SK-N-MC (cell line): Measurements from ENCODE around the gene GNAT1.
A peak's percentile ranks its signal among the peaks of the same experiment; 100 is the strongest.
"Not testable (repeated sequence)": the region's sequence is repeated elsewhere in the genome, so short reads cannot be mapped to it uniquely, and the experiment has no call there.

ENCODE experiments used
- DNase-seq: peaks from one replicate; pipeline ENCODE4 v3.0.0-alpha.2; 2011; ENCODE audit warnings: low read depth, low spot score
- H3K27ac ChIP-seq: fragments of 200-600 bp; sonication (generic); 2 replicates; pipeline ENCODE4 v1.5.1; 2016; ENCODE audit warnings: mixed run types
- H3K36me3 ChIP-seq: fragments of 200-600 bp; sonication (generic); 2 replicates; pipeline ENCODE4 v1.6.1; 2017; ENCODE audit warnings: antibody characterized with exemption, low read length, mixed read lengths; ENCODE audit not compliant: insufficient read depth
- H3K4me3 ChIP-seq: fragments of 200-600 bp; sonication (generic); 2 replicates; pipeline ENCODE4 v1.5.1; 2016
- H3K9ac ChIP-seq: fragments of 200-600 bp; sonication (generic); 2 replicates; pipeline ENCODE4 v1.8.0; 2017; ENCODE audit warnings: mixed run types, mixed read lengths; ENCODE audit not compliant: insufficient read length
- H3K9me3 ChIP-seq: fragments of 200-600 bp; sonication (generic); 2 replicates; pipeline ENCODE4 v1.6.1; 2017; ENCODE audit warnings: low read depth, mild to moderate bottlenecking, antibody characterized with exemption, low read length, moderate library complexity, mixed read lengths
- EZH2 ChIP-seq: fragments of 200-600 bp; sonication (generic); IDR thresholded peaks from one replicate; pipeline ENCODE4 v1.6.1; 2017; ENCODE audit warnings: antibody characterized with exemption
- FOXP2 ChIP-seq: optimal IDR thresholded peaks from 2 replicates; pipeline ENCODE3; 2011; ENCODE audit warnings: mild to moderate bottlenecking, moderate library complexity; ENCODE audit not compliant: insufficient read depth; ENCODE audit errors: extremely low read length, control extremely low read depth
- POLR2AphosphoS5 ChIP-seq: IDR thresholded peaks from 2 replicates; pipeline ENCODE4 v1.6.1; 2012; ENCODE audit warnings: mild to moderate bottlenecking, low read depth, low read length, borderline replicate concordance

Gene GNAT1

GRCh38 chr3:50218448-50218847 lies 27.0 kb downstream of the GNAT1 start:
- no peaks in the 10 kb centered on the region for H3K9me3 ChIP-seq

DNA sequence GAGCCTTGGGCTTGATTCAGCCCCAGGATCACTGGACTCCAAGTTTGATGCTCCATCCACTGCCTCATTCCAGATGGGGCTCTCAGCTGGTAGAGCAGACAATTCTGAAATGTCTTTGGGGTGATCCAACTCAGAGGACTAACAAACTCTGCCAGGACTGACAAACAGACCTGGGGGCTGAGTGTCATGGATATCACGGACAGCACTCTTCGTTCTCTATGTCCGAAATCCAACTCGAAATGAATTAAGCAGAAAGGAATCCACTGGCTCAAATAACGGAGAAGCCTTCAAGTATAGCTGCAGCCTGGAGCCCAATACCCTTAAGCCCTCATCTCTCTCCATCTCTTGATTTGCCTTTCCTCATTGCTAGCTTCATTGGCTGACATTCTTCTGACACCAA lies 27.9 kb downstream of the GNAT1 start:
- DNase-seq = no peak
- no peaks in the 10 kb centered on the region for H3K9me3 ChIP-seq
- no peak for TF ChIP-seq POLR2AphosphoS5
- TF ChIP-seq FOXP2 = no peak
- H3K36me3 ChIP-seq = no peaks in the 10 kb centered on the region
- H3K4me3 ChIP-seq = no peak overlapping the region
- H3K9ac ChIP-seq = no peak overlapping the region
- no peak overlapping the region for H3K27ac ChIP-seq

More at GRCh38 chr3:50218448-50218847, 27.0 kb downstream of the GNAT1 start:
- no peak overlapping the region for H3K4me3 ChIP-seq
- no peak overlapping the region for H3K9ac ChIP-seq
- no peaks in the 10 kb centered on the region for H3K36me3 ChIP-seq
- TF ChIP-seq EZH2 = no peak
- no peak for TF ChIP-seq POLR2AphosphoS5
- no peak for TF ChIP-seq FOXP2
- no peak for DNase-seq
- H3K27ac ChIP-seq = no peak overlapping the region

DNA sequence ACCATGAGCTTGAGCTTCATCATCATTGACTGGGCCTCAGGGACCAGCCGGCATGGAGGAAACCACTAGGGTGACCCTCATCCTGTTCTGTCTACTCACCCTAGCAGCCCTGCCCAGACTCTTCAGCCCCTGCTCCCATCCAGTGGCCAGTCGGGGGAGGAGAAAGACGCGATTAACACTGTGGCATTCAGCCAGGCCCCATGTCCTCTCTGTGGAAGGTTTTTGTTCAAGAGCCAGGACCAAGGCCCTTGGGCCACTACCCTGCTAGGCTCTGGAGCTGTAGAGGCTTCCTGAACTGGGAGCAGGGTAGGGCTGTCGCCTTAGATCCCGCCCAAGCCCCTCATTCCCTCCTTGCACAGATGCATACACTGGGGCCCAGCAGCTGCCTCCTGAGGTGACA lies 28.7 kb downstream of the GNAT1 start:
- H3K27ac ChIP-seq = no peak overlapping the region
- DNase-seq = no peak
- H3K9me3 ChIP-seq = no peaks in the 10 kb centered on the region
- no peak overlapping the region for H3K9ac ChIP-seq
- no peaks in the 10 kb centered on the region for H3K36me3 ChIP-seq
- TF ChIP-seq FOXP2 = no peak
- TF ChIP-seq EZH2 = no peak
- no peak for TF ChIP-seq POLR2AphosphoS5
- no peak overlapping the region for H3K4me3 ChIP-seq

- H3K36me3 ChIP-seq = no peaks in the 10 kb centered on the region
- DNase-seq = no peak
- H3K4me3 ChIP-seq = no peak overlapping the region
- no peak overlapping the region for H3K27ac ChIP-seq
- H3K9ac ChIP-seq = no peak overlapping the region
- H3K9me3 ChIP-seq = no peaks in the 10 kb centered on the region
- no peak for TF ChIP-seq POLR2AphosphoS5
- TF ChIP-seq FOXP2 = no peak
- TF ChIP-seq EZH2 = no peak
Measured at GRCh38 chr3:50221051-50221410, 29.6 kb downstream of the GNAT1 start.

- TF ChIP-seq EZH2 (no peak), POLR2AphosphoS5 (no peak)
- Histone ChIP-seq H3K9ac (no peak overlapping the region), H3K4me3 (no peak overlapping the region), H3K36me3 (no peaks in the 10 kb centered on the region), H3K27ac (no peak overlapping the region), H3K9me3 (no peaks in the 10 kb centered on the region)
- DNase-seq = no peak
Measured at GRCh38 chr3:50221411-50222168, 30.2 kb downstream of the GNAT1 start.

- Histone ChIP-seq H3K4me3 (no peak overlapping the region), H3K36me3 (no peaks in the 10 kb centered on the region), H3K9me3 (no peaks in the 10 kb centered on the region), H3K27ac (no peak overlapping the region), H3K9ac (no peak overlapping the region)
- TF ChIP-seq POLR2AphosphoS5 (no peak), FOXP2 (no peak), EZH2 (no peak)
- DNase-seq = no peak
Measured at GRCh38 chr3:50222169-50222528, 30.7 kb downstream of the GNAT1 start.

DNA sequence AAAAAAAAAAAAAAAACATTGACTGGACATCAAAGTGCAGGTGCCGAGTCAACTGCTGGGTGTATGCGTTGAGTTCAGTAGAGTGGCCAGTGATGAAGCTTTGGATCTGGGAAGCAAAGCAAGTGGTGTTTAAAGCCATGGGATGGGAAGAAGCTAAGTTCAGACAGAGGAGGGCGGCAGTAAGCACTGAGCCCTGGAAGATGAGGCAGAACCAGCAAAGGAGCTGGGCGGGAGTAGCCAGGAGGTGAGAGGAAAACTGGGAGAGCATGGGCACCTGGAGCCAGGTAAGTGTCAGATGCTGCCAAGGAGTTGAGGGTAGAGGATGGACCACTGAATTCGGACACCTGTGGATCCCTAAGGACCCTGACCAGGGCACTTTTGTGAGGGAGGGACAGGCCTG lies 33.2 kb downstream of the GNAT1 start:
- H3K9ac ChIP-seq = no peak overlapping the region
- H3K9me3 ChIP-seq = no peaks in the 10 kb centered on the region
- H3K36me3 ChIP-seq = no peaks in the 10 kb centered on the region
- no peak overlapping the region for H3K27ac ChIP-seq
- DNase-seq = no peak
- H3K4me3 ChIP-seq = no peak overlapping the region
- no peak for TF ChIP-seq POLR2AphosphoS5
- no peak for TF ChIP-seq FOXP2
- no peak for TF ChIP-seq EZH2

DNA sequence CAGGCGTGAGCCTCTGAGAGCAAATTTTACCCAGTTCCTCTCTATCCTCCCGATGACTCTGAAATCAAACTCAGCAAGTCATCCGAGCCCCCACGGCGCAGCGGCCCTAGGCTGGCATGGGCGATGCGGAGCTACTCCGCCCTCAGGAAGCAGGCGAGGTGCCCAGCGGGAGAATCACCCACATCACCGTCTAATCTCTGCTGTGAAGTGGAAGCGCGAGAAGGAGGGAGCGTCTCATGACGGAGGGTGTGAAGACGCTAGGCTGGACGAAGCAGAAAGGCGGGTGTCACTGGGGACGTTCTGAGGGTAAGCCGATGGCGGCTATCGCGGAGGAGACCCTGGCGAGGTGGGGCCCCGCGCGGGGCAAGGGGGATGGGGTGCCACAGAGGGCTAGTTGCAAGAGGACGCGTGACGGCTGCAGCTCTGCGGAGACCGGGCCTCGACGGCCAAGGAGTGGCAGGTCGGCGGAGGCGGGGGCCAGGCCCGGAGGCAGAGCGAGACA lies 35.5 kb downstream of the GNAT1 start:
- Histone ChIP-seq H3K27ac (peak overlapping the region; percentile 31; the same call in 1 of the 2 replicates), H3K36me3 (no peaks in the 10 kb centered on the region), H3K9me3 (no peaks in the 10 kb centered on the region), H3K4me3 (peak overlapping the region; percentile 83), H3K9ac (peak overlapping the region; percentile 57)
- DNase-seq = no peak
- TF ChIP-seq EZH2 = no peak
- no peak for TF ChIP-seq POLR2AphosphoS5
- no peak for TF ChIP-seq FOXP2

DNA sequence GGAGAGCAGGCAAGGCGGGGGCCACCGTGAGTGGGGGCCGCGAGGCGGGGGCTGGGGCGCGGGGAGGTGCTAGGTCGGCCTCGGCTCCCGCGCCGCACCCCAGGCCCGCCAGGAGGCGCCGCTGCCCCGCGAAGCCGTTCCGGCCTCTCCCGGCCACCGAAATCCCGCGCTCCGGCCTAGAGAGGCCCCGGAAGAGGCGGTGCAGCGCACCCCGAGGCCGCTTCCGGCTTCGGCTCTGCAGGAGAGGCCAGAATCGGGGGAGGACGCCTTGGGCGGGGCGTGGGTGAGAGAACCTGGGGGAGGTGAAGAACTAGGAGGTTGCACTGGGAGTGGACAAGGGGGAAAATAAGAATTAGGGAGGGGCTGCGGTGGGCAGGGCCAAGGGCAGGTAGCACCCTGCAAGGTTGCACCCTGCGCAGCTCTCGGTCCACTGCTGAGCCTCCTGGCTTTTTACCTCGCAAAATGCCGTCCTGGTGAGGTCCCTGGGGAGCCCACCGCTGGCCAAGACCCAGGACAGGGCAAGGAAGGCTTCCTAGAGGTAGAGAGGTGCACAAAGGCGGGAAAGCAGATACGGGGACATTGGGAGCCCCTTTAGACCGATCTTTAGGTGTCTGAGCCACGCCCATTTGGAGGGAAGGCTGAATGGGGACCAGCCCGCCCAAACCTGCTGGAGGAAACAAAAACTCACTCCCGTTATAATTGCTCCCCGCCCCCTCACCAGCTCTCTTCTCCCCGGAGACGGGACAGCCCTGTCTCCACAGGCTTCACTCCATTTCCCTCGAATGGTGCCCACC lies 36.2 kb downstream of the GNAT1 start:
- Histone ChIP-seq H3K27ac (peak overlapping the region; percentile 76), H3K36me3 (no peaks in the 10 kb centered on the region), H3K4me3 (peak overlapping the region; percentile 83), H3K9me3 (no peaks in the 10 kb centered on the region), H3K9ac (peak overlapping the region; percentile 73)
- TF ChIP-seq POLR2AphosphoS5 (peak; percentile 71), EZH2 (no peak), FOXP2 (peak; percentile 45)
- DNase-seq = no peak

GRCh38 chr3:50228184-50228763 lies 36.9 kb downstream of the GNAT1 start:
- peak overlapping the region; percentile 76; the same call in 1 of the 2 replicates for H3K27ac ChIP-seq
- H3K9me3 ChIP-seq, H3K9ac ChIP-seq: not testable (repeated sequence)

More at GRCh38 chr3:50228184-50228763, 36.9 kb downstream of the GNAT1 start:
- not testable (repeated sequence) for DNase-seq, H3K36me3 ChIP-seq
- H3K4me3 ChIP-seq = peak overlapping the region; percentile 83
